Trophoblast cell (in vitro differentiated cells and primary cell): ENCODE results near the gene BRWD1.

Source experiments
- DNase-seq, 2 donors: peaks; one replicate each; pipeline ENCODE4 v3.0.0-alpha.2; 2016
- H2AFZ ChIP-seq: 2 replicates; pipeline ENCODE4 v1.6.1; 2013; ENCODE audit warnings: low read length, moderate library complexity, mild to moderate bottlenecking; ENCODE audit not compliant: insufficient read depth, poor library complexity
- H2AK5ac ChIP-seq: 2 replicates; pipeline ENCODE4 v1.6.1; 2013; ENCODE audit warnings: mild to moderate bottlenecking, low read length
- H2BK120ac ChIP-seq: 2 replicates; pipeline ENCODE4 v1.6.1; 2013; ENCODE audit warnings: low read length, mild to moderate bottlenecking, moderate library complexity; ENCODE audit not compliant: insufficient read depth, poor library complexity
- H2BK12ac ChIP-seq: 2 replicates; pipeline ENCODE4 v1.6.1; 2013; ENCODE audit warnings: mild to moderate bottlenecking, low read length, moderate library complexity
- H2BK5ac ChIP-seq: 2 replicates; pipeline ENCODE4 v1.6.1; 2013; ENCODE audit warnings: low read length, low read depth, moderate library complexity, mild to moderate bottlenecking; ENCODE audit not compliant: poor library complexity
- H3K14ac ChIP-seq: 2 replicates; pipeline ENCODE4 v1.6.1; 2013; ENCODE audit warnings: mild to moderate bottlenecking, low read length
- H3K18ac ChIP-seq: 2 replicates; pipeline ENCODE4 v1.6.1; 2013; ENCODE audit warnings: mild to moderate bottlenecking, low read length
- H3K23ac ChIP-seq: 2 replicates; pipeline ENCODE4 v1.6.1; 2013; ENCODE audit warnings: low read length
- H3K27ac ChIP-seq: 2 replicates; pipeline ENCODE4 v1.5.1; 2013; ENCODE audit warnings: low read depth, mild to moderate bottlenecking, inconsistent platforms, low read length, moderate library complexity
- H3K27me3 ChIP-seq: 2 replicates; pipeline ENCODE4 v1.6.1; 2013; ENCODE audit warnings: inconsistent platforms, mild to moderate bottlenecking, low read length, moderate library complexity; ENCODE audit not compliant: insufficient read depth
- H3K36me3 ChIP-seq, 2 experiments: 1 replicate in 1 of 2; 2 replicates in 1 of 2; pipeline ENCODE4 v1.6.1; 2013; ENCODE audit warnings: low read length in 2 of 2, mild to moderate bottlenecking in 2 of 2, moderate library complexity in 1 of 2; ENCODE audit not compliant: insufficient read depth in 2 of 2, control insufficient read depth in 1 of 2
- H3K4ac ChIP-seq: 2 replicates; pipeline ENCODE4 v1.6.1; 2013; ENCODE audit warnings: low read depth, mild to moderate bottlenecking, low read length, moderate library complexity
- H3K4me1 ChIP-seq, 2 experiments: 1 replicate in 1 of 2; 2 replicates in 1 of 2; pipeline ENCODE4 v1.6.1; 2013; ENCODE audit warnings: low read length in 2 of 2, mild to moderate bottlenecking in 2 of 2, moderate library complexity in 1 of 2; ENCODE audit not compliant: insufficient read depth in 2 of 2, control insufficient read depth in 1 of 2
- H3K4me2 ChIP-seq: 2 replicates; pipeline ENCODE4 v1.6.1; 2013; ENCODE audit warnings: inconsistent platforms, mild to moderate bottlenecking, low read length, moderate library complexity
- H3K4me3 ChIP-seq: 2 replicates; pipeline ENCODE4 v1.5.1; 2013; ENCODE audit warnings: mild to moderate bottlenecking, low read depth, low read length, inconsistent platforms
- H3K79me1 ChIP-seq: one replicate; pipeline ENCODE4 v1.6.1; 2013; ENCODE audit warnings: low read length
- H3K79me2 ChIP-seq: 2 replicates; pipeline ENCODE4 v1.6.1; 2013; ENCODE audit warnings: low read length, mild to moderate bottlenecking; ENCODE audit not compliant: control insufficient read depth, insufficient read depth, poor library complexity
- H3K9ac ChIP-seq: 2 replicates; pipeline ENCODE4 v1.6.1; 2013; ENCODE audit warnings: mild to moderate bottlenecking, low read length
- H3K9me3 ChIP-seq: 2 replicates; pipeline ENCODE4 v1.6.1; 2013; ENCODE audit warnings: low read depth, mild to moderate bottlenecking, control low read depth, inconsistent platforms, low read length; ENCODE audit not compliant: insufficient read depth
- H4K12ac ChIP-seq: 2 replicates; pipeline ENCODE4 v1.6.1; 2013; ENCODE audit warnings: low read depth, mild to moderate bottlenecking, low read length, moderate library complexity
- H4K8ac ChIP-seq: 2 replicates; pipeline ENCODE4 v1.6.1; 2013; ENCODE audit warnings: low read depth, mild to moderate bottlenecking, low read length, moderate library complexity
- H4K91ac ChIP-seq: one replicate; pipeline ENCODE4 v1.6.1; 2013; ENCODE audit warnings: low read depth, mild to moderate bottlenecking, low read length, moderate library complexity
- WGBS: extraction: QIAGEN DNeasy Blood & Tissue Kit; methylation state at CpG from one replicate; pipeline ENCODE4 v1.1.7; 2013; ENCODE audit warnings: missing lambda C conversion rate; ENCODE audit not compliant: insufficient read length, insufficient coverage; ENCODE audit errors: extremely low coverage; 5-methylcytosine and 5-hydroxymethylcytosine counted together

BRWD1 gene

DNA sequence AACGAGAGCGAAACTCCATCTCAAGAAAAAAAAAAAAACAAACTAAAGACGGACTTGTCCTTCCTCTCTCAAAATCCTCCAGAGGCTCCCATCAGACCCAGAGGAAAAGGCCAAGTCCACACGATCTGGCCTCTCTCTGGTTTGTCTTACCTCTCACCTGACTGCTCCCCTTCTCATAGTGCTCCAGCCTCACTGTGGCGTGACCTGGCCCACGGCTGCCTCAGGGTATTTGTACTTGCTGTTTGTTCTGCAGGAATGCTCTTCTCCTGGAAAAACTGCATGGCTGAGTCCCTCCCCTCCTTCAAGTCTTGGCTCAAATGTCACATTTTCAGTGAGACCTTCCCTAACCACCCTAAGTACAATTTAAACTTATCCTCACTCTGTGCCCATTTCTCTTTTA is 8.0 kb upstream of the BRWD1 start:
- WGBS = no CpG with 5 or more reads among the region's 6 CpGs
- no peak overlapping the region for H2BK120ac ChIP-seq
- H3K9me3 ChIP-seq = peaks cover 1% of the 10 kb centered on the region
- H4K8ac ChIP-seq = no peak overlapping the region
- no peak overlapping the region for H2AK5ac ChIP-seq
- peaks cover 5% of the 10 kb centered on the region for H3K79me1 ChIP-seq
- H3K27me3 ChIP-seq = no peaks in the 10 kb centered on the region
- no peak overlapping the region for H4K91ac ChIP-seq
- H3K4me1 ChIP-seq = peaks cover 14 to 17% of the 10 kb centered on the region in 2 experiments
- no peak overlapping the region for H3K23ac ChIP-seq
- no peak overlapping the region for H4K12ac ChIP-seq
- no peak overlapping the region for H2BK12ac ChIP-seq
- H3K27ac ChIP-seq = no peak overlapping the region
- DNase-seq = peak; percentile 91 to 97
- H2AFZ ChIP-seq = no peak overlapping the region
- no peaks in the 10 kb centered on the region for H3K79me2 ChIP-seq
- no peaks in the 10 kb centered on the region for H3K36me3 ChIP-seq
- no peak overlapping the region for H2BK5ac ChIP-seq
- no peak overlapping the region for H3K18ac ChIP-seq
- H3K9ac ChIP-seq = no peak overlapping the region
- H3K4me3 ChIP-seq = no peak overlapping the region
- H3K4me2 ChIP-seq = no peak overlapping the region
- no peak overlapping the region for H3K4ac ChIP-seq
- no peak overlapping the region for H3K14ac ChIP-seq

DNA sequence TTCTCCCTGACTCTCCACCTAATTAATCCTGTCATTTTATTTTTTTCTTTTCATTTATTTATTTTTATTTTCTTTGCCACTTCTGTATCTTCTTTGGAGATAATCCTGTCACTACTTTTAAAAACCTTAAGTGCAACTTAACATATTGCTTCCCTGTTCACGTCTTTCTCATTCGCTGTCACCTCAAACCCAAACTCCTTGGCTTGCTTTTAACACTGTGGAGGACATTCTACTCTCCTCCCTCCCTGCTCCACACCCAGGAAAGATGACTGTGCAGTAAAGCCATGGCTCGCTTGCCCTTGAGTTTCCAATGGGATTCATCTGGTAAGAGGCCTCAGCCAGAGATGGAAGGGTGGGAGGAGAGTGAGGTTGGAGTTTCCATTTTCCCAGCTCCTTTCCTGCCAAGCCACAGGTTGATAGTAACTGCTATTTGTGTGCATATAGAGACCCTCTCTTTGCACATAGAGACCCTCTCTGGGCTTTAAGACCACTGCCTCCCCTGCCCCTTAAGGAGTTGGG is 6.4 kb upstream of the BRWD1 start:
- no CpG with 5 or more reads among the region's 3 CpGs for WGBS

DNA sequence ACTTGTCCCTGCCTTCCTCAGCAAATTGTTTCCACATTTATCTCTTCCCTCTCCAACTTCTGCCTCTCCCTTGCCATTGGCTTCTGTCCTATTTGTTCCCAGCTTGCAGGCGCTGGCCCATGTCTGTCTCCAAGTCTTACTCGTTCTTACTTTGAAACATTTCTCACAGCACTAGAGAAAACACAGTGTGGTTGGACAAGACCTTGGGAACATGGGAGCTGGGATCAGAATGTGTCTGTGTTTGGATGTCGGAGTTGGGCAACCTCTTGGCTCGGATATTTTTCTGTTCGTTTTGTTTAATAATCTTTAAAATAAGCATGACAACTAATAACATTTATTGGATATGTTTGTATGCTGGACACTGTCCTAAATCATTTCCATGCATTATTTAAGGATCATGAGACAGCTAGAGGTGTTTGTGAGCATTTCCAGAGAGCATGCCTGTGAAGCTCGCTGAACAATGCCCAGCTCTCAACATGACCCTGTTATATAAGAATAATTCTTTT is 5.9 kb upstream of the BRWD1 start:
- Histone ChIP-seq H3K36me3 (no peaks in the 10 kb centered on the region), H3K9ac (no peak overlapping the region), H3K4me2 (no peak overlapping the region), H3K18ac (no peak overlapping the region), H3K4me1 (peaks cover 14 to 20% of the 10 kb centered on the region in 2 experiments), H3K23ac (no peak overlapping the region), H4K91ac (no peak overlapping the region), H3K14ac (no peak overlapping the region), H3K9me3 (peaks cover 1% of the 10 kb centered on the region), H2BK120ac (no peak overlapping the region), H2BK5ac (no peak overlapping the region), H3K27ac (no peak overlapping the region), H2AFZ (no peak overlapping the region), H4K12ac (no peak overlapping the region), H2AK5ac (no peak overlapping the region), H3K4me3 (no peak overlapping the region), H2BK12ac (no peak overlapping the region), H3K27me3 (no peaks in the 10 kb centered on the region), H3K79me2 (peaks cover 2% of the 10 kb centered on the region), H4K8ac (no peak overlapping the region), H3K79me1 (peaks cover 5% of the 10 kb centered on the region), H3K4ac (no peak overlapping the region)
- no CpG with 5 or more reads among the region's 6 CpGs for WGBS
- no peak for DNase-seq

More for the DNA sequence above, 6.4 kb upstream of the BRWD1 start:
- H2AK5ac ChIP-seq = no peak overlapping the region
- H3K23ac ChIP-seq = no peak overlapping the region
- H3K4ac ChIP-seq = peak overlapping the region; percentile 21
- DNase-seq = no peak
- H3K4me2 ChIP-seq = no peak overlapping the region
- H3K14ac ChIP-seq = no peak overlapping the region
- H3K36me3 ChIP-seq = no peaks in the 10 kb centered on the region
- no peak overlapping the region for H3K9ac ChIP-seq
- H3K27me3 ChIP-seq = no peaks in the 10 kb centered on the region
- no peak overlapping the region for H4K8ac ChIP-seq
- no peak overlapping the region for H2BK12ac ChIP-seq
- H3K79me2 ChIP-seq = no peaks in the 10 kb centered on the region
- H2AFZ ChIP-seq = no peak overlapping the region
- H3K9me3 ChIP-seq = peaks cover 1% of the 10 kb centered on the region
- peaks cover 14 to 17% of the 10 kb centered on the region in 2 experiments for H3K4me1 ChIP-seq
- no peak overlapping the region for H2BK120ac ChIP-seq
- H4K91ac ChIP-seq = peak overlapping the region; percentile 1
- H3K79me1 ChIP-seq = peaks cover 5% of the 10 kb centered on the region
- H2BK5ac ChIP-seq = no peak overlapping the region
- H3K27ac ChIP-seq = no peak overlapping the region
- no peak overlapping the region for H3K4me3 ChIP-seq
- H3K18ac ChIP-seq = no peak overlapping the region
- H4K12ac ChIP-seq = no peak overlapping the region

DNA sequence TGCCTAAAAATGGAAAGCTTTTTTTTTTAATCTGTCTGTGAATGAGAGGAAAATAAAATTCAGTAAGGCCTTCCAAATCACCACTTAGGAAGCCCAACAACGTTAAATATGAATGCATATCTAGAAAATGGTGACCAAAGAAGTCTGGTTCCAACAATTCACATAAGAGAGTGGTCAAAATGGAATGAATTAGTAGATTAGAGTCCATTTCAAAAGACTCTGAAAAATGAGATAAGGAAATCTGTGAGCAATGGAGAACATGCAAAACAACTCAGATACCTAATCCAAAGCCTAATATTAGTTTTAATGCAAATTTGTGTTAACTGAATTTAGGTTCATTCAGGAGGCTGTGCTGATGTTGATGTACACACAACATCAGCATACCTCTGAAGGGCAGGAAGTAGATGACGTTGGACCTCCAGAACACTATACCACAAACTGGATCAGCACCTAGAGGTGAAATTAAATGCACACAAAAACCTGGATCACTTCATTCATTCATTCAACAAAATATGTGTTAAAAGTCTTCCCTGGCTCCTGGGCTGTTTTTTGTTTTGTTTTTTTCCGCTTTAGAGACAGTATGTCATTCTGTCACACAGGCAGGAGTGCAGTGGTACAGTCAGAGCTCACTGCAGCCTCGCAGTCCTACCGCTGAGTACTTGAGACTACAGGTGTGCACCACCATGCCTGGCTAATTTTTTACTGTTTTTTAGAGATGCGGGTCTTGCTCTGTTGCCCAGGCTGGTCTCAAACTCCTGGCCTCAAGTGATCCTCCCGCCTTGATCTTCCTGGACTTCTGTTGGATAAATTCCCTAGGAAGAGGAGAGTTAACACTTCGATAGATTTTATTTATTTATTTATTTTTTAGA is 4.9 kb upstream of the BRWD1 start:
- DNase-seq = peak; percentile 63 to 75
- WGBS = no CpG with 5 or more reads among the region's 8 CpGs
- no peak overlapping the region for H3K14ac ChIP-seq

More for the DNA sequence above, 4.9 kb upstream of the BRWD1 start:
- no peak overlapping the region for H4K12ac ChIP-seq
- H3K9ac ChIP-seq = no peak overlapping the region
- H3K36me3 ChIP-seq = no peaks in the 10 kb centered on the region
- H2AK5ac ChIP-seq = no peak overlapping the region
- peaks cover 11% of the 10 kb centered on the region for H3K79me2 ChIP-seq
- H4K91ac ChIP-seq = no peak overlapping the region
- peaks cover 1% of the 10 kb centered on the region for H3K9me3 ChIP-seq
- H3K4ac ChIP-seq = no peak overlapping the region
- peaks cover 14 to 20% of the 10 kb centered on the region in 2 experiments for H3K4me1 ChIP-seq
- H4K8ac ChIP-seq = no peak overlapping the region
- no peak overlapping the region for H2AFZ ChIP-seq
- H3K4me3 ChIP-seq = no peak overlapping the region
- no peak overlapping the region for H3K23ac ChIP-seq
- H2BK120ac ChIP-seq = no peak overlapping the region
- peaks cover 14% of the 10 kb centered on the region for H3K79me1 ChIP-seq
- H3K18ac ChIP-seq = no peak overlapping the region
- H3K27me3 ChIP-seq = no peaks in the 10 kb centered on the region
- no peak overlapping the region for H2BK12ac ChIP-seq
- H3K27ac ChIP-seq = no peak overlapping the region
- no peak overlapping the region for H3K4me2 ChIP-seq
- H2BK5ac ChIP-seq = no peak overlapping the region
